HG03439 (cell line): ENCODE results near the gene BATF3.
"Not testable (repeated sequence)": the region's sequence is repeated elsewhere in the genome, so short reads cannot be mapped to it uniquely, and the experiment has no call there.

ENCODE experiments used
- ATAC-seq: cut with Tn5 transposase; IDR thresholded peaks from one replicate; pipeline ENCODE4 v1.9.1; 2021; ENCODE audit warnings: mild to moderate bottlenecking, moderate library complexity; ENCODE audit not compliant: unreplicated experiment

BATF3 gene

GRCh38 chr1:212664409-212665199 lies 35.0 kb downstream of the BATF3 start:
- ATAC-seq, result no peak

DNA sequence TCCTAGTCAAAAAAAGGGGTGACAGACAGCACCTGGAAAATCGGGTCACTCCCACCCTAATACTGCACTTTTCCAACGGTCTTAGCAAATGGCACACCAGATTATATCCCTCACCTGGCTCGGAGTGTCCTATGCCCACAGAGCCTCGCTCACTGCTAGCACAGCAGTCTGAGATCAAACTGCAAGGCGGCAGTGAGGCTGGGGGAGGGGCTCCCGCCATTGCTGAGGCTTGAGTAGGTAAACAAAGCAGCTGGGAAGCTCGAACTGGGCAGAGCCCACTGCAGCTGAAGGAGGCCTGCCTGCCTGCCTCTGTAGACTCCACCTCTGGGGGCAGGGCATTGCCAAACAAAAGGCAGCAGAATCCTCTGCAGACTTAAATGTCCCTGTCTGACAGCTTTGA lies 41.4 kb downstream of the BATF3 start:
- ATAC-seq, result not testable (repeated sequence)

GRCh38 chr1:212656730-212657129 lies 42.9 kb downstream of the BATF3 start:
- ATAC-seq, result no peak

DNA sequence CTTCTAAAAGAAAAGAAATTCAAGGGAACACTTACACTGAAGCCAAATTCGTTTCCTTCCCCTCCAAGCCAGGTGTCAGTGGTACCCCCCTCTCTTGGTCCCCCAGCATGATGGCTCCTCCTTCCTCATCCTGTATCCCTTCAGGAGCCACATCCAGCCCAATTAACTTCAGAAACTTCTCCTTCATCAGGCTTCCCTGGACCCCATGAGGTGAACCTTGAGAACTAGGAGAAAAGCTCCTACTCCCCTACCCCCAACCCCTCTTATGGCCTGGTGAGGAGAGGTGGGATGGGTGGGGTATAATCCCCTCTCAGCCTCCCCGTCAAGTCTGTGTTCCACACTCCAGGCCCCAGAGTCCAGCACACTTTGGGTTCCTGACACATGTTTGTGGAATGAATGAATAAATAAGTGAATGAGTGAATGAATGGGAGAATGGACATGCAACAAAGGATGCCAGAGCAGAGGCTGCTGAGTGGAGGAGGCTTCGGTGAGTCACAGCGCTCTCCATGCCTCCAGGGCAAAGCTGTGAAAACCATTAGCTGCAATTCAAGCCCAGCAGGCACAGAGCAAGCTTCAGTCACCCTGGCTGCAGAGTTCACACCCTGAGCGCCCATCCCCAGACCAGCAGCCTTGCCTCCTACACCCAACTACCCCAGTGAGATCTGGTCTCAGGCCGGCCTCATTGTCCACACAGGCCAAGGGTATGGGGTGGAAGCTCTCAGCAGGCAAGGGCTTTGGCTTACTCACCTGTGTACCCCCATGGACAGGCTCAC lies 43.8 kb downstream of the BATF3 start:
- no peak for ATAC-seq

DNA sequence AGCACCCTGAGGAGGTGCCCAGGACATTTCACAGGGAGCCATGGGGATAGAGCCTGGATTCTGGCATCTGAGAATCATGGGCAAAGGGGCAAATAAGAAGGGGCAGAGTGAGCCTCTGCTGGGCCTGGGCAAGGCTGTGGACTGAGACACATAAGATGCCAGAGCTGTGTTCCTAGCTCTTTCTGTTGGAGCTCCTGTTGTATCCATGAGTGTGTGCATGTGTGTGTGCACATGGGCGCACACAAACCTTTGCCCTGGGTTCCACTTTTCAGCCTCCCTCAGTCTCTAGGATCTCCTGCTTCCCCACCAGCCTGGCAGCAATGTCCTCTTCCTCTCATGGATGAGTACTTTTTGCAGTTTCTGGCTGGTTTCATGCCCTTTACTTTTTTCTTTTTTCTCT lies 47.0 kb downstream of the BATF3 start:
- no peak for ATAC-seq

- no peak for ATAC-seq
Observed at GRCh38 chr1:212651977-212652376, 47.7 kb downstream of the BATF3 start.

- no peak for ATAC-seq
Observed at GRCh38 chr1:212651521-212651920, 48.1 kb downstream of the BATF3 start.

- ATAC-seq, result no peak
Observed at GRCh38 chr1:212650228-212650627, 49.4 kb downstream of the BATF3 start.

- ATAC-seq, result no peak
Observed at GRCh38 chr1:212649020-212649419, 50.6 kb downstream of the BATF3 start.

DNA sequence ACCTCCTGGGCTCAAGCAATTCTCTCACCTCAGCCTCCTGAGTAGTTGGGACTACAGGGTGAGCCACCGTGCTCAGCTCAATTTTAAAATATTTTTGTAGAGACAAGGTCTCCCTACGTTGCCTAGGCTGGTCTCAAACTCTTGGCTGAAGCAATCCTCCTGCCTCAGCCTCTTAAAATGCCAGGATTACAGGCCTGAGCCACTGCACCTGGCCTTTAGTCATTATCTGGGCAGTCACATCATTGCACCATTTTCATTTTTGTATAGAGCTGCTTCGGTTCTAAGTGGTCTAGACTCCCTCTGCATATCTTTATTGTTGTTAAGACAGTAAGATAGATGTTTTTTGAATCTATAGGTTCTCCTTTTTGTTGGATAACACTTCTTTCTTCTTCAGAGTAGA lies 51.2 kb downstream of the BATF3 start:
- no peak for ATAC-seq

- ATAC-seq, result no peak
Observed at GRCh38 chr1:212647004-212647403, 52.6 kb downstream of the BATF3 start.

GRCh38 chr1:212646588-212646987 lies 53.1 kb downstream of the BATF3 start:
- no peak for ATAC-seq

- ATAC-seq, result no peak
Observed at GRCh38 chr1:212645546-212646543, 53.8 kb downstream of the BATF3 start.

DNA sequence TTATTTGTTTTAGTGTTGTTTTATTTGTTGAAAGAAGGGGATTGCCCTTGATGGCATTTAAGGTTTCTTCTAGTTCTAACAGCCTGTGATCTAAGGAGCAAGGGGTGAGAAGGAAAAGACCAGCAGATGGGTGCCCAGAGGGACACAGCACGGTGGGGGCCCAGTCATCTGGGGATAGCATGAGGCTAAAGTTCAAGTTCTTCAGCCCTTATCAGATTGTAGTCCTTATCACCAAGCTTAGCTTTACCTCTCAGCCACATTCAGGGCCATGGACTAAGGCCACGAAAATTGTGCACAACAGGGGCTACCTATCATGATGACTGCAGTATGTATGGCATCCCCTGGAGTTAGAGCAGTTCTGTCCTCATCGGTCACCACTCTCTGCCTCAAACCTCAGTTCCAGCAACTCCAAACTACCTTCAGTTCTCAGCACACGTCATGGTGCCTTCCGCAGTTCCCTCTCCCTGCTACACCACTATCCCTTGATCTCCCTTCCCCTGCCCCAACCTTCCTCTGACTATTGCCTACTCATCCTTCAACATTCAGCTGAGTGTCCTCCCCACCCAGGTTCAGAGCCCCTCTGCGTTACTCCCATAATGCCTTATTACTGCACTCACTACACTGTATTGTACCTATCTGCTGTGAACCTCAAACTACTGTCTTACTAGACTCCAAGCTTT lies 54.6 kb downstream of the BATF3 start:
- ATAC-seq, result no peak

DNA sequence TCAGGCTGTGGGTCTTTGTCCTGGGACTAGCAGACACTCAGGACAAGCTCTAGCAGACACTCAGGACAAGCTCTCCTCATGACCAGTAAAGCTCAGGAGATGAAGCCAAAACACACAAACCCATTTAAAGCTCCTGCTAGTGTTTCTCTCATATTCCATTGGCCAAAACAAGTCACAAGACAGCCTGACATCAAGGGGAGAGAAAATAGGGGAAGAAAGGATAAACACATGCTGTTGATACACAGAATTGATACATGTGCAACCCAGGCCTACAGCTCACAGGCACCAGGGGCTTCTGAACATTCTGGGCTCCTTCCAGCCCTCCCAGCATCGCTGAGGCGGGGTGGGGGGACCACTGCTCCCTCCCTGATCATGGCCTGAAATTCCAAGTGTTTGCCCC lies 55.8 kb downstream of the BATF3 start:
- ATAC-seq, result no peak

DNA sequence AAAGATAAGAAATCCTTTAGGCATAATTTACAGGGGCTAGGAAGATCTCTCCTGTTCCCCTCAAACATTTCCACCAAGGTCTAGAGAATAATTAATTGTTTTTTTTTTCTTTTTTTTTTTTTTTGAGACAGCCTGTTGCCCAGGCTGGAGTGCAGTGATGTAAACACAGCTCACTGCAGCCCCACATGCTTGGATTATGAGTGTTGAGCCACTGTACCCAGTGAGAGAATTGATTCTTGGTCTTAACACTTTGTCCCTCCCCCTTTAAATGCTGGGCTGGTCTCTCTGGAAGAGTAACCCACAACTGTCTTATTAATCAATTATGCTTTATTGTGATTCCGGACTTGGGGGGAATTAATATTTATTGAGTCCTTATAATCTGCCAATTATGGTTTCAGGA lies 57.7 kb downstream of the BATF3 start:
- no peak for ATAC-seq

DNA sequence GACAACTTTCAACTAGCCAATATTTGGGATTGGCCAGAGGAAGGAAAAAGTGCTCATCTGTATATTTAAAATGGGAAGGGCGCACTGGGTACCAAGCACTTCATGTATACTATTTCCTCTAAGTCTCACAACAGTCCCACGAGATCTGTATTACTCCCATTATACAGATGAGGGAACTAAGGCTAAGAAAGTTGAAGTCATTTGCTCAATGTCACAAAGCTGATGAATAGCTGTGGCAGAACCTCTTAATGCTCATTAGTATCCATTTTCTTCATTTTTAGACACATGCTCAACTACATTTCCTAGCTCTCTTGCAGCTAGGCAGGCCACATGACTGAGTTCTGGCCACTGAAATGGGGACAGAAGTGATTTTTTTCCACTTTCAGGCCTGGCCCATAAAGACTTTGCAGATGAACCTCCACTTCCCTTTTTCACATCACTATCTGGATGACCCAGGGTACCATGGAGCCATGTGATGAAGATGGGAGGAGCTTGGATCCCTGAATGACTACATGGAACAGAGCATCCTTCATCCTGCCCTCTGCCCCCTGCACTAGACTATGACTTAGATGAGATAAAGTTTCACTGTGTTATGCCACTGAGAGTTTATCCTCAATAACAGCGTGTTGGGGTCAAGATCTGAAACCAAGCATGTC lies 59.3 kb downstream of the BATF3 start:
- ATAC-seq, result no peak

DNA sequence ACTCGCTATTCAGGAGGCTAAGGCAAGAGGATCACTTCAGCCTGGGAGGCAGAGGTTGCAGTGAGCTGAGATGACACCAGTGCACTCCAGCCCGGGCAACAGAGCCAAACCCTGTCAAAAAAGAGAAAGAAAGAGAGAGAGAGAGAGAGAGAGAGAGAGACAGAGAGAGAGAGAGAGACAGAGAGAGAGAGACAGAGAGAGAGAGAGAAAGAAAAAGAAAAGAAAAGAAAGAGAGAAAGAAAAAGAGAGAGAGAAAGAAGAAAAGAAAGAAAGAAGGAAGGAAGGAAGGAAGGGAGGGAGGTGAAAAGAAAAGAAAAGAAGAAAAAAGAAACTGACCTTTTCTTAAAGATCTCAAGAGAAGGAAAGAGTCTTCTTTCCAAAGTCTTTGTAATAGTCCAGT lies 60.1 kb downstream of the BATF3 start:
- ATAC-seq, result not testable (repeated sequence)

DNA sequence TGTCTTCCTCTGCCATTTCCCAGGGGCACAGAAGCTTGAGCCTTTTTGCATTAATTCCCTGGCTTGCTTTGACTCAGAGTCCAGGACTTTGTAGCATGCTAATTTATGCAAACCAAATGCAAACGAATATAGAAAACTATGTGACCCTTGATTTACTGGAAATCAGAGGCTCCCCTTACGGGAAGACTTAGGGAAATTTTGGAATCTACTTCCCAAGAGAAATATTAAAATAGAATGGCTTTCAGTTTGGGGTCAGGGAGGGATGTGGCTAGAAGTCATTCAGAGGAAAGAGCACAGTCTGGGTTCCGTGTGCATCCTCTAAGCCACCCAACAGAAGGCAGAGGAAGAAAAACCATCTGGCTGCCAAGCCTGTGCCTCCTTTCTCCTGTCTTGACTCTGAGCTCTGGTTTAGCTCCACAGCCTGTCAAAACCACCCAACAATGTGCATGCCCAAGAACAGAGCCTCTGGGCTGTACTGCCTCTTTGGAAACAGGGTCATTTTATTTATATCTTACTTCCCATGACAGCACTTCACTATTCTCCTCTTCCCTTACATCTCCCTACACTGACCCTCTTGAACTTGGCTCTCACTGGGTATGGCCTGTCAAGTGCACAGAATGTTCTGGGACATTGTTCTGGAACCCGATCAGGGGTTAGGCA lies 61.0 kb downstream of the BATF3 start:
- no peak for ATAC-seq

- no peak for ATAC-seq
Observed at GRCh38 chr1:212637902-212638301, 61.7 kb downstream of the BATF3 start.
